A673 (cell line): ENCODE results near the gene MON2.

ENCODE experiments used
- CTCF ChIP-seq: fragments of 300-800, 200-600 bp; sonication (generic); conservative IDR thresholded peaks from 2 replicates; pipeline ENCODE4 v1.5.1; 2017; ENCODE audit warnings: low read depth, mild to moderate bottlenecking, antibody characterized with exemption, low read length, moderate library complexity, mixed read lengths
- EZH2 ChIP-seq: fragments of 200-600 bp; sonication (generic); IDR thresholded peaks from 2 replicates; pipeline ENCODE4 v1.6.1; 2017; ENCODE audit warnings: borderline replicate concordance, low read depth, mild to moderate bottlenecking, mixed read lengths, antibody characterized with exemption, low read length; ENCODE audit not compliant: poor library complexity, severe bottlenecking

GRCh38 chr12:62613081-62613480 lies 146.5 kb downstream of the MON2 start:
- TF ChIP-seq CTCF (no peak), EZH2 (no peak)
